Activated B cell treated with CpG ODN at 0.5 μM for 24 hours (primary cell): ENCODE measurements around the gene ODAM. TPM values are rescaled to one million over a fixed set of nuclear protein-coding genes. Genes with fewer than 3 reads are reported as not detected.

Experiments
- ATAC-seq: fragments of 200-7000 bp; cut with Tn5 transposase; one replicate; pipeline ENCODE4 v1.10.0; 2021; ENCODE audit warnings: low read depth, mild to moderate bottlenecking, moderate library complexity
- CTCF ChIA-PET: fragments of 350-600 bp; sonication (Branson Sonifier 250); formaldehyde crosslinking; loops from one replicate; lab custom pipeline; 2021; ENCODE audit warnings: antibody characterized with exemption; lab: Charles Lee
- POLR2A ChIA-PET: fragments of 350-600 bp; sonication (Branson Sonifier 250); formaldehyde crosslinking; loops from one replicate; lab custom pipeline; 2021; ENCODE audit warnings: antibody characterized with exemption; lab: Charles Lee
- DNase-seq: peaks from one replicate; pipeline ENCODE4 v3.0.0; 2022
- H3K27ac Mint-ChIP-seq: one replicate; pipeline ENCODE4 v1.8.0; 2020; ENCODE audit warnings: mixed read lengths
- H3K27me3 Mint-ChIP-seq: one replicate; pipeline ENCODE4 v1.8.0; 2021; ENCODE audit warnings: mixed read lengths
- H3K36me3 Mint-ChIP-seq: one replicate; pipeline ENCODE4 v1.8.0; 2021; ENCODE audit warnings: low read depth, mixed read lengths
- H3K4me1 Mint-ChIP-seq: one replicate; pipeline ENCODE4 v1.8.0; 2021; ENCODE audit warnings: mixed read lengths
- H3K4me3 Mint-ChIP-seq: one replicate; pipeline ENCODE4 v1.8.0; 2020; ENCODE audit warnings: mild to moderate bottlenecking, mixed read lengths
- H3K9me3 Mint-ChIP-seq: one replicate; pipeline ENCODE4 v1.8.0; 2020; ENCODE audit warnings: mixed read lengths
- CTCF ChIP-seq: fragments of 200-600 bp; IDR thresholded peaks from one replicate; pipeline ENCODE4 v1.8.0; 2022; ENCODE audit warnings: antibody characterized with exemption, mild to moderate bottlenecking
- intact Hi-C: fragments of 100-400 bp; cut with micrococcal nuclease; formaldehyde crosslinking; loops from one replicate; pipeline ENCODE4 v1.15.1; 2024
- total RNA-seq: library from RNA; stranded (reverse); gene quantifications from 2 replicates; pipeline ENCODE4 v1.2.3, GENCODE V29; 2022

Gene ODAM
- total RNA-seq, 1 donor from 2014 or later: not detected

GRCh38 chr4:70243091-70243490 is 47.6 kb downstream of the ODAM start:
- no peaks in the 10 kb centered on the region for H3K27me3 Mint-ChIP-seq
- CTCF ChIA-PET: no interaction called here

GRCh38 chr4:70251250-70251944 is 55.9 kb downstream of the ODAM start:
- no peak overlapping the region for H3K27ac Mint-ChIP-seq
- H3K27me3 Mint-ChIP-seq: no peaks in the 10 kb centered on the region
- H3K9me3 Mint-ChIP-seq: no peaks in the 10 kb centered on the region
- no peak overlapping the region for H3K4me3 Mint-ChIP-seq
- TF ChIP-seq CTCF: no peak
- DNase-seq (no peak), ATAC-seq (no peak)
- H3K4me1 Mint-ChIP-seq: no peaks in the 10 kb centered on the region
- CTCF ChIA-PET: no interaction called here
- intact Hi-C loops: no loop called here
- H3K36me3 Mint-ChIP-seq: no peaks in the 10 kb centered on the region
- POLR2A ChIA-PET: no interaction called here

More at GRCh38 chr4:70243091-70243490, 47.6 kb downstream of the ODAM start:
- Mint-ChIP-seq H3K9me3 (no peaks in the 10 kb centered on the region), H3K4me3 (no peak overlapping the region), H3K4me1 (no peaks in the 10 kb centered on the region), H3K36me3 (no peaks in the 10 kb centered on the region), H3K27ac (no peak overlapping the region)
- TF ChIP-seq CTCF: no peak
- ATAC-seq: no peak
- no peak for DNase-seq
- intact Hi-C loops: no loop called here
- POLR2A ChIA-PET: no interaction called here

GRCh38 chr4:70251945-70252277 is 56.4 kb downstream of the ODAM start:
- ChIA-PET POLR2A (no interaction called here), CTCF (no interaction called here)
- no peak for TF ChIP-seq CTCF
- Mint-ChIP-seq H3K4me3 (no peak overlapping the region), H3K27ac (no peak overlapping the region), H3K36me3 (no peaks in the 10 kb centered on the region), H3K27me3 (no peaks in the 10 kb centered on the region), H3K4me1 (no peaks in the 10 kb centered on the region), H3K9me3 (no peaks in the 10 kb centered on the region)
- intact Hi-C loops: no loop called here
- DNase-seq: no peak
- no peak for ATAC-seq

Other genes starting within 250 kb of the ODAM start
- not detected in 2 replicates for gene CSN2, start 230.0 kb upstream of the ODAM start, total RNA-seq
- not detected in 2 replicates for gene STATH, start 199.8 kb upstream of the ODAM start, total RNA-seq
- gene HTN3, start 167.3 kb upstream of the ODAM start, total RNA-seq: not detected in 2 replicates
- gene HTN1, start 145.3 kb upstream of the ODAM start, total RNA-seq: not detected in 2 replicates
- gene PRR27, start 41.5 kb upstream of the ODAM start, total RNA-seq: not detected in 2 replicates
- not detected in 2 replicates for gene FDCSP, start 30.4 kb downstream of the ODAM start, total RNA-seq
- not detected in 2 replicates for gene CSN3, start 46.9 kb downstream of the ODAM start, total RNA-seq
- not detected in 2 replicates for gene CABS1, start 139.3 kb downstream of the ODAM start, total RNA-seq
- not detected in 2 replicates for gene SMR3A, start 165.0 kb downstream of the ODAM start, total RNA-seq
- gene SMR3B, start 187.4 kb downstream of the ODAM start, total RNA-seq: not detected in 2 replicates
- gene OPRPN, start 202.2 kb downstream of the ODAM start, total RNA-seq: not detected in 2 replicates